Measurements from ENCODE around the gene CSTA. TPM values are rescaled to one million over a fixed set of nuclear protein-coding genes. Genes with fewer than 3 reads are reported as not detected.
A peak's percentile ranks its signal among the peaks of the same experiment; 100 is the strongest.

The CSTA gene
- total and polyA plus RNA-seq, 2 of the 13 experiments (the other 11 are each of a cell fraction or from before 2014, with no cell fraction given): 3.9 to 11.0 TPM

DNA sequence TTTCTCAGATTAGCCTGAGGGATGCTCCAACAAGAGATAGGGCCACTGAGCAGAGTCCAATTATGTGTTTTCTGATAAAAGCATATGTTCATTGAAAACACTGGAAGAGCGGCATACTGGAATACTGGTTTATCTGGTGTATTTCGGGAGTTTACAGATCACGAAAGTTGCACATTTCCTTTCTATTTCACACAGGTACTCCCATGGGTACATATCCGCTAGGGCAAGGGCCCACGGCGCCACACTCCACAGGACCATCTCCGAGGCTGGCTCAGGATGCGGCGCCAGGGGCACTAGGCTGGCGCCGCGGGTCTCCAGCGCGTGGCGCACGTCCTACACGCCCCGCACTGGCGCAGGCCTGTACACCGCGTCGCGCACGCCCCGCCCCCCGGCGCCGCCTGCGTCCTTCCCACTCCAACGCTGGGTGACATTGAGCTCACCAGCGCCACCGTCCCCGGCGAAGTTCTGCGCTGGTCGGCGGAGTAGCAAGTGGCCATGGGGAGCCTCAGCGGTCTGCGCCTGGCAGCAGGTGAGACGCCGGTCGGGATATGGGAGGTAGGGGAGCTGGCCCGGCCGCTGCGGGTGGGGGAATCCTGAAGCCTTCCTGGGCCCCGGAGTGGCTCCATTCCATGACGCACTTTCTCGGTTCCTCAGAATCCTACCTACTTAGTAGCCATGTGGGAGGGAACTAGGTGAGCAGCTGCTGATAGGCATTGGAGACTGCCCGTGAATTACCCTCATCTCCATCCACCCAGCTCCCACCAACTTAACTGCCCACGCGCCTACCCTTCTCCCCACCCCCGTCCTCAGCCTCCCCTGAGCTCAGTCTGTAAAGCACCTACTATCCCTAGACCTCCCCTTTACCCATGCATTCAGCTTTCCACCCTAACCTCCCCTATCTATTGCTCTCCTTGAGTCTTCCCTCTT is 59.0 kb downstream of the CSTA start, which contains the start of gene FAM162A (continued):
- TF ChIP-seq ZNF232 (CRISPR knock-in tag; IDR thresholded peaks at IDR 0.05; ENCODE audit: borderline replicate concordance): peak; percentile 79; the same call in 1 of the 2 replicates
- peak; percentile 88; the same call in 1 of the 2 replicates for TF ChIP-seq ZNF558 (CRISPR knock-in tag; IDR thresholded peaks at IDR 0.05; ENCODE audit: borderline replicate concordance)
- no peak for TF ChIP-seq EHMT2 (IDR thresholded peaks at IDR 0.05; ENCODE audit: borderline replicate concordance, low read depth, low read length)
- TF ChIP-seq, protein P1, sequence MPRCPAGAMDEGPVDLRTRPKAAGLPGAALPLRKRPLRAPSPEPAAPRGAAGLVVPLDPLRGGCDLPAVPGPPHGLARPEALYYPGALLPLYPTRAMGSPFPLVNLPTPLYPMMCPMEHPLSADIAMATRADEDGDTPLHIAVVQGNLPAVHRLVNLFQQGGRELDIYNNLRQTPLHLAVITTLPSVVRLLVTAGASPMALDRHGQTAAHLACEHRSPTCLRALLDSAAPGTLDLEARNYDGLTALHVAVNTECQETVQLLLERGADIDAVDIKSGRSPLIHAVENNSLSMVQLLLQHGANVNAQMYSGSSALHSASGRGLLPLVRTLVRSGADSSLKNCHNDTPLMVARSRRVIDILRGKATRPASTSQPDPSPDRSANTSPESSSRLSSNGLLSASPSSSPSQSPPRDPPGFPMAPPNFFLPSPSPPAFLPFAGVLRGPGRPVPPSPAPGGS (CRISPR knock-in tag; IDR thresholded peaks at IDR 0.05): 0 out of 2 replicates have a peak, but pooled peaks have one; percentile 88
- TF ChIP-seq ZNF260 (CRISPR knock-in tag; IDR thresholded peaks at IDR 0.05; ENCODE audit: borderline replicate concordance, low read depth): no peak
- TF ChIP-seq ZFP62 (CRISPR knock-in tag; IDR thresholded peaks at IDR 0.05): no peak; the same call in 1 of the 2 replicates
- no peak for TF ChIP-seq NONO (IDR thresholded peaks at IDR 0.05)
- TF ChIP-seq NONO (CRISPR knock-in tag; conservative IDR thresholded peaks at IDR 0.05): peak; percentile 96
- peak; percentile 45; the same call in 1 of the 2 replicates for TF ChIP-seq SNAPC4 (CRISPR knock-in tag; IDR thresholded peaks at IDR 0.05)
- no peak for TF ChIP-seq DPF2 (CRISPR knock-in tag; IDR thresholded peaks at IDR 0.05; ENCODE audit: borderline replicate concordance, low read depth)
- TF ChIP-seq ZNF30 (CRISPR knock-in tag; IDR thresholded peaks at IDR 0.05): no peak
- peak; percentile 86 for TF ChIP-seq GABPB1 (CRISPR knock-in tag; IDR thresholded peaks at IDR 0.05)
- no peak for TF ChIP-seq GLMP (CRISPR knock-in tag; IDR thresholded peaks at IDR 0.05; ENCODE audit: borderline replicate concordance)
- no peak for TF ChIP-seq PRPF4 (IDR thresholded peaks at IDR 0.05; ENCODE audit: low read depth, low read length, poor library complexity, severe bottlenecking)
- no peak; the same call in 1 of the 2 replicates for TF ChIP-seq ZNF616 (CRISPR knock-in tag; IDR thresholded peaks at IDR 0.05; ENCODE audit: low read depth)
- peak; percentile 84 for TF ChIP-seq RAD21 (CRISPR knock-in tag; IDR thresholded peaks at IDR 0.05)
- TF ChIP-seq KDM1A (CRISPR knock-in tag; IDR thresholded peaks at IDR 0.05): 0 out of 2 replicates have a peak, but pooled peaks have one; percentile 49
- no peak for TF ChIP-seq TBX3 (IDR thresholded peaks at IDR 0.05; ENCODE audit: borderline replicate concordance)

All from HepG2 (cell line).